ENCODE data around the gene MGARP.
"Not testable (repeated sequence)": the region's sequence is repeated elsewhere in the genome, so short reads cannot be mapped to it uniquely, and the experiment has no call there.

The MGARP gene

DNA sequence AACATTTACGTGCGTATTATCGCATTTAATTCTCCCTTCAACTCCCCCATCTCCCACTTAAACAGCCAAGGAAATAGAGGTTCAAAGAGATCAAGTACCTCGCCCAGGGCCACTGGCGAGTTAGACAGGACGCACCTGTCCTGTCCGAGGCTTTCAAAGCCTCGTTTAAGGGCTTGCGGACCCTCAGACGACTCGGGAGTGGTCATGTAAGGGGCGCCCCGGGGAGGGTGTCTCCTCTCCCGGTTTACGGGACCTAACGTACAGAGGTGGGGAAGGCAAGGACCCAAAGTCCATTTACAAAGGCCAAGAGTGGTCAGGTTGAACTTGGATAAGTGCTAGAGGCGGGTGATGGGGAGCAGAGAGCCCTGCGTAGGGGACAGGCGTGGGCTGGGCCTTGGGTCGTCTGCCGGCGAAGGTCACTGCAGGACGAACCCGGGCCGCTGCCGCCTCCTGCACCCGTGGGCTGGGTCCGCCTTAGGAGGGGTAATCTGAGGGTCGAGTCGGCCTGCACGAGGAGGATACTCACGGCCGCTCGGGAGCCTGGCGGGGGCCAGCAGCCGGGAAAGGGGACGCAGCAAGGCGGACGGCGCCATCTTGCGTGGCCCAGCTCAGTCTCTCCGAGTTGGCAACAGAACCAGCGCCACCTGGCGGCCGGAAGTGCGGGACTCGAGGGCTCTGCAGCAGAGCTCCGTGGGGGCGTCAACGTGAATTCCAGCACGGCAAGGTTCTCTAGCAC is 15.3 kb upstream of the MGARP start:
- peak; percentile 84 to 87 for DNase-seq

DNA sequence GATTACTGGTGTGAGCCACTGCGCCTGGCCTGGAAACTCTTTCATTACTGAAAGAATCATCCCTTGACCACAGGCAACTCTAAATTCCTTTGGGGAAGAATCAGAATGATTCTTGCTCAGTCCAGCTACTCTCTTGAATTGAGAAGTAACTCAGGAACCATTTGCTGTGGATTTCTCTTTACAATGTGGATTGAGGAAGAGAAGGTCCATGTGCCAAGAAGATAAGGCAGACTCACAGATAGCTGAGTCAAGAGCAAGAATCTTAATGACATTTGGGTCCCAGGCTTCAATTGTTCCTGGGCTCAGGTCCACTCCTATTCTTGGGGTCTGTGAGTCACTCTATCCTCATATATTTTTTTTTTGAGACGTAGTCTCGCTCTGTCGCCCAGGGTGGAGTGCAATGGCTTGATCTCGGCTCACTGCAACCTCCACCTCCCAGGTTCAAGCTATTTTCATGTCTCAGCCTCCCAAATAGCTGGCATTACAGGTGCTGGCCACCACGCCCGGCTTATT is 6.2 kb upstream of the MGARP start:
- DNase-seq: no peak

DNA sequence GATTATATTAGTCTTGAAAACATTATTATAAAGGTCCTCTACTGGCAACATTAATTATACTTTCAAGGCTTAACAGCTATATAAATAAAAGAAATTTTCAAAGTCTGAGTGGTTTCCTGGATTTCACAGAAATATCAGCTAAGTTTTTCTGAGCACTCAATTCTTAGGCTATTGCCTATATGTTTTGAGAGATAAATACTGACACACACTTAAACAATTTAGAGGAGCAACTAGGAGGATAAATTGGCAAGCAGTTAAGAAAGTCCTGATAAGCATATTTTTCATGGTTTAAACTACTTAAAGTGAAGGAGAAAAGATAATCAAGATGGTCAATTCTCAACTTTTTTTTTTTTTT is 2.7 kb upstream of the MGARP start:
- DNase-seq: no peak

DNA sequence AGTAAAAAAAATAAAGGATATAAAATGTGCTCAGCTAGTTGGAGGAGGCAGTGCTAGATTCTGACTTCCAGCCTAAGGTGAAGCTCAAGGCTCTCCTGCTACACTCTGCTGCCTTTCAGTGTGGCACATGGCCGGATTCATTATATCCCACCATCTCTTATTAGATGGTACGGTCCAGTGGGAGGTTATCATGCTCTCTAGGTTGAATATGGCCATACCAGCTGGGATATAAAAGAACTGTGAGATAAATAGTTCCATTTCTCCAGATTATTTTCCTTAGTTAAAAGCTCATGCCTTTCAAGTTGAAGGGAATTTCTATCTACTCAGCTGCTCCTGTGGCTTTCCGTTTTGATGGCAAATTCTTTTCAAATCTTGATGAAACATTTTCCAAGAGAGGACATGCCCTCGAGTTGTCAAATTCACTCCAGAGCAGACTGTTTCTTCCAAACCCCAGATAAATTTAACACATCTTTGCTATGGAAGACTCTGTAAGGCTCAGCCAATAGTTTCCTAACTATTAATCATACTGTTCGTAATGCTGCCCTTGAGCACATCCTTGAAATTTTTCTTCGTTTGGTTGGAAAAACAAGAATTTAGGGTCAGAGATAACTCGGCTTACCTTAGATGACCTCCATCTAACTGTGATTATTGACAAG is 2.2 kb upstream of the MGARP start:
- no peak for DNase-seq

DNA sequence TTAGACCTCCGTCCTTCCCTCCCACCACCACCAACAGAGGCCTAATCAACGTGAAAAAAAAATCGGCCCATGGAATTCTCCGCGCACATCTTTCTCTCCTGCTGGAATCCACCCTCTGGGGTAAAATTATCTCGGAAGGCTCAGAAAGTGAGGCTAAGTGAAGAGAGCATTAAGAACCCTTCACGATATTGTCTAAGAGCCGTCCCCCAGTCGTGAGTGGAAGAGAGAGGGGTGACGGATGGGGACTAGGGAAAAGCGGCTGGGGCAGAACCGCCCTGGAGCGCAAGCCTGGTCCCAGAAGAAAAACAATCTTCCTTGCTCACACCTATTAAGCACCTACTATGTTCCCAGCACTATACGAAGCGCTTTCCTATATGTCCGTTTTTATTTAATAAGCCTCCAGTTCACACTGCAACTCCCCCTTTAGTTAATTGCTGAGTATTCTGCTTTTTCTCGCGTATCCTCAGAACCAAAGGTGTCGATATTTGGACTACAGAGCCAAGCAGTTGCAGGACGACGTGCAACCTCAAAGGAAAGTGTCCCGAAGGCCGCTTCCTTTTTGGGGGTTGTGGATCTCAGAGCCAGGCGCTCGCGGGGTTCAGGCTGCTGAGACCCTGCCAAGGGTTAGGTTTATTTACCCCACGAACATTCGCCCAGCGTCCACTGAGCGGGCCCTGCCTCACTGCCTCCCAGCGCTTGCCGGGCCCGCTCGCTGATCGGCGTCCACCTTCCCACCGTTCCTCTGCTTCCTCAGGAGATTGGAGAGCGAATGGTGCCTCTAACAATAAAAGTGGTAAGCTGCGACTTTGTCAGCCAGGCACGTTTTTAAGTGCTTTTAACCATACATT is 889 bp downstream of the MGARP start:
- no peak for DNase-seq

DNA sequence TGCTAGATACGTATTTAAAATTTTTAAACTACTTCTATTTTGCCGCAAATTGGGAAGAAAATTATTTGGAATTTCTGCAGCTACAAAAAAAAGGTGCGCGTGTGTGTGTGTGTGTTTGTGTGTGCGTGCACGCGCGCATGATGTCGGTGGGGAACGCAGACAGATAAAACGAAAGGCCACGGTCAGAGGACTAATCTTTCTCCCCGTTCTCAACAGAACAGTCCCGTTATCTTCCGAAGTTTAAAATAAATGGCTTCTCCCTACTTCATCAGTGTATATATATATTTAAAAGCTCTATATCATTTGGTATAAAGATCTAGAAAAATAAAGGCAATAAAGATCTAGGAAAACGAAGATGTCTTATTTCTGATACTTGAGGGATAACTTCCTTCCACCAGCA is 1.5 kb downstream of the MGARP start:
- DNase-seq: no peak

DNA sequence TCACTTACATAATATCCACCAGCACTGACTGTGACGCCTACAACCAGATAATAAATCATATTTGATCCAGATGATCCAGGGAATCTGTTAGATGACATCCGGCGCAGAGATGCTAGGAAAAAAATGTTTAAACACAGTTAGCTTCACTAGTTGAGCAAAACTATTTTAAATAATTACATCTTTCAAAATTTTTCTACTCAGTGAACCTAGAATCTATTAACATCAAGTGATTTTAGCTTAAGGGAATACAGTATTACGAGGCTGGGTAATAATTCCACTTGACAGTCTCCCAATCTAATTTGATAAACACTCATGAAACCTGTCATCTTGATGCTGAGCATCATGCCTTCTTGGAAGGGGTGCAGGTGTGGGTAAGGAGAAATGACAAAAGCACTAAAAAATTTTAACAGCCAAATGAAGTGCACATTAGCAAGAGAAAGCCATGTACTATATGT is 4.7 kb downstream of the MGARP start:
- DNase-seq: no peak

DNA sequence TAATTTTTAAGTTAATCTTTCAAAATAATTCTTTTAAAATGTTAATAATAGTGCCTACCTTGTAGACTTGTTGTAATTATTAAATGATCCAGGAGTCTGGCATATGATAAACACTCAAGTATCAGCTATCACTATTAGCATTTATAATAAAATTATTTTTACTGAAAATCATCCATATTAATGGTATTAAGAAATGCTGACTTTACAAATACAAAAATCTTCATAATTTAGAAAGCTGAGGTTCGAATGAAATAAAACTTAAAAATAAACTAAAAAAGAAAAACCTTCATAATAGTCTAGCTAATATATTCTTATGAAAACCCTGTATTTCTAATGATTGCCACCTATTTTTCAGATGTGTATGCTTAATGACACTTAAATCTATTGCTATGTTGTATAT is 5.2 kb downstream of the MGARP start:
- no peak for DNase-seq

DNA sequence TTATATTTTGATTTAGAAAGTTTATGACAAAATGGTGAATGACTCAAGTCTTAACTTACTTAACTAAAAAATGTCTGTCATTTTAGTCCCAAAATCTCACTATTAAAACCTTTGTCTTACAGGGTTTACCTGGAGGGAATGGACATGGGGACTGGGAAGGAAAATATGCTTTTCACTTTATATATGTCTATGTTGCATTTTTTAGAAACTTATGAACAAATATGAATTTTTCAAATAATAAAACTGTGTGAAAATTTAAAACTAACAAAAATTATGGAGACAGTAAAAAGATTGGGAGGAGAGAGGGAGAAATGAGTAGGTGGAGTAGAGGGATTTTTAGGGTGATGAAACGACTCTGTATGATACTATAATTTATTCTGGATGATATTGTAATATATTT is 6.2 kb downstream of the MGARP start:
- DNase-seq: no peak

DNA sequence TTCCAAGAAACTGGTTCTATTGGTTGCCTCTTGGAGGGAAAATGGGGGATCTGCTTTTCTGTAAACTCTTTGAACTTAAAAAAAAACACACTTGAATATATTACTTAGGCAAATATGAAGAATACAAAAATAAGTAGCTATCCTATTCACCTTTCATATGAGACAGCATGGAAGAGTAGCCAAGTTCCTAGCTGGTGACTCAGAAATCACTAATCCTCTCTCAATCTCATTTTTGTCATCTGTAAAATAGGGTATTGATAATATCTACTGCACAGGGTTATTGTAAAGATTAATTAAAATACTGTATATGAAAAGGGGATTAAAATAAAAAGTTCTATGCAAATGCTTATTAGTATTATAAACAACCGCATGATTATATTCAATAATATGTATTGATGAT is 12.7 kb downstream of the MGARP start:
- no peak for DNase-seq

DNA sequence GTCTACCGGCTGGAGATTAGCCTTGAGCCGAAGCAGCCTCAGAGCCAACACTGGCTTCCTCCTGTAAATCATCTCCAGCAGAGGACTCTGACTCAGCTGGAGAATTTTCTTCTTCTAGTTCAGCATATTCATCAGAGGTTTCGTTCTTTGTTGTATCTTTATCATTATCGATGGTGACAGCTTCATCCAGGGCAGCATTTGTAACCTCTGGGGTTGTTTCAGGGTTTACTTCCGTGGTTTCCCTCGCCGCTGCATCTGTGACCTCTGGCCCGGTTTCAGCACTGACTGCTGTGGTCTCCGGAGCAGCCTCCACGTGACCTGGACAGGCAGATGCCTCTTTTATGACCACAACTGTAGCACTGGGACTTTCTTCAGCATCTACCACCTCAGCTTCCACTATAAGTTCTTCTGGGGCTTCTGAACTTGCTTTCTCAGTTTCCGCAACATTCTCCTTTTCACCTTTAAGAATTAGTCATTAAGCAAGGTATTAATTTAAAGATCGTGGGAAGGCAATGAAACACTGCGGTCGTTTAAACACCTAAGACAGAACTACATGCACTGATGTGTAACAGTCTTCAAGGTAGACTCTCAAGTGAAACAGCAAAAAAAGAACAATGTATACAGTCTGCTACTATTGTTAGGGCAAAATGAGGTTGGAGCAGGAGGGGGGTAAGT is 13.3 kb downstream of the MGARP start:
- no peak for DNase-seq

DNA sequence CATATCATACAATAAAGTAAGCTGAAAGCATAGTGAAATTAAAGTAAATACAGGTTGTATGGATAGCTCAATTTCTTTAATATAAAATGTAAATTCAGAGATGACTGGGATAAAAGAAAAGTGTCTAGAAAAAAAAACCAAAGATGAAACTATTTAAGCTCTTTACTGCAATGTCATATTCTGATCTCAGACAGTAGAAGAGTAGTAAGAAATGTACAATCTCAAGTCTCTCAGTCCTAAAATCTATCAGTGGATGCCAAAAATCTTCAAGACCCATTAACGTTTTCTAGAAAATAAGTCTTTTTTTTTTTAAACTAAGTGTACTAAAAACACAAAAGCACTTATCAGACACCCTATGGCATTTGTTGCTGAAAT is 13.8 kb downstream of the MGARP start:
- no peak for DNase-seq

DNA sequence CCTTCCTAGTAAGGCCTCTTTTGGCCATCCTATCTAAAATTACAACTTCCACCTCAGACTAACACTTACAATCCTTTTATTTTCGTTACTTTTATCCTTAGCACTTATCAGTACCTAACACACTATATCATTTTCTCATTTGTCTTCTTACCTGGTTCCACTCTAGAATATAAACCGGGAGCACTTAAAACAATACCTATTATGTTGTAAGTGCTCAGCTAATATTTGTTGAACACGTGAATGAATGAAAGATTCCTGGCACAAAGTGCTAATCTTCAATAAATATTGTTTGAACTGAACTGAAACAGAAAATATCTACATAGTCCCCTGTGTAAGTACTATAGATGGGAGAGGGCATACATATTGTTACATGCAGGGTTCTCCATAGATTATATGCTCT is 14.4 kb downstream of the MGARP start:
- DNase-seq: peak in 1 of 2 experiments; percentile 23

DNA sequence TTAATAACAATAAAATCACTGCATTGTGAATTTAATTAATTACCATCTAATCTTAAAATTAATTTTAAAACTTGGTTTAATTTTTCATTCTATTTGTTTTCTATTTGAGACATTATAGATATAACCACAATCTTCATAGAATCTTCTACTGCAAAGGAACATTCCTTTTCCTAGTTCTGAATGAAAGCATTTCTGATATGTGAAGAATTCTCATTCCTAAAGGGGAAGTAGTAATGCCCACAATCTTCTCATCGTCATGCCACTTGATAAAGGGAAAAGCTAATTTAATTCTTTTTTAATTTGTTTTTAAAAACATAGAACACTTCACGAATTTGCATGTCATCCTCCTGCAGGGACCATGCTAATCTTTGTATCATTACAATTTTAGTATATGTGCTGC is 23.7 kb downstream of the MGARP start:
- DNase-seq: no peak

DNA sequence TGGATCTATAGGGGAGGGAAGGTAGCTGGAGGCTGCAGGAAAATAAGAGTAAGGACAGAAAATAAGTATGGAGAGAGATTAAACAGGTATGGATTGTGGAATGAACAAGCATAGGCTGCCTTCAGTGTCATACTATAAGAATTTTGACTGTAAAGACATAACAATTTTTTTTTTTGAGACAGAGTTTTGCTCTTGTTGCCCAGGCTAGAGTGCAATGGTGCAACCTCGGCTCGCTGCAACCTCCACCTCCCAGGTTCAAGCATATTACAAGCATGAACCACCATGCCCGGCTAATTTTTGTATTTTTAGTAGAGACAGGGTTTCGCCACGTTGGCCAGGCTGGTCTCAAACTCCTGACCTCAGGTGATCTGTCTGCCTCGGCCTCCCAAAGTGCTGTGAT is 24.4 kb downstream of the MGARP start:
- DNase-seq: not testable (repeated sequence)

DNA sequence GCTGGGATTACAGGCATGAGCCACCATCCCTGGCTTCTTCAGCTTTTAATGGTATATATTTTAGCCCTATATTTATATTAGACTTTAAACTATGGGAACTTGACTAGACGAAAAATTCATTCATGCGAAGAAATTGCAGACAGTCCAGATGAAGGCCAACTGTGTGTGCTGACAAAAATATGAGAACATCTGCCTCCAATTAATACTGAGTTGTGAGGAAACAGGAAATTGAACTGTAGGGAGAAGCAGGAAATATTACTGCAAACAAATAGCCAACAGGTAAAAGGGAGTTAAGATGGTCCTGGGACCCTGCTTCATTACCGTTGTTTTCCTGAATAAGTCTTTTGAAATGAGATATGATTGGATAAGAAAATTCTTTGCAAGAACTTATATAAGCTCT is 26.3 kb downstream of the MGARP start:
- no peak for DNase-seq

DNA sequence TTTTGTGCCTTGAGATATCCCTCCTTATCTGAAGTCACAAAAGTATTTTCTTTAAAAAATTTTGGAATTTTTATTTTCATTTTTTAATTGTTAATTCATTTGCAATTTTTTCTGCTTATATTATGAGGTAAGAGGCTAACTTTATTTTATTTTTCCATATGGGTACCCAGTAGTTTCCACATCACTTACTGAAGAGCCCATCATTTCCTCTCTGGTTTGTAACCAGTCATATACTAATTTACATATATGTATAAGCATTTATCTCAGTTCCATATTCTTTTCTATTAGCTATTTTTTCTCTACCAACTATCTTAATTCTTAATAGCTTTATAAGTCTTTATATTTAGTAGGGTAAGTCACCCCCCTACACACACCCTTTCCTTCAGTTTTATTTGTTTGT is 27.0 kb downstream of the MGARP start:
- DNase-seq: no peak

DNA sequence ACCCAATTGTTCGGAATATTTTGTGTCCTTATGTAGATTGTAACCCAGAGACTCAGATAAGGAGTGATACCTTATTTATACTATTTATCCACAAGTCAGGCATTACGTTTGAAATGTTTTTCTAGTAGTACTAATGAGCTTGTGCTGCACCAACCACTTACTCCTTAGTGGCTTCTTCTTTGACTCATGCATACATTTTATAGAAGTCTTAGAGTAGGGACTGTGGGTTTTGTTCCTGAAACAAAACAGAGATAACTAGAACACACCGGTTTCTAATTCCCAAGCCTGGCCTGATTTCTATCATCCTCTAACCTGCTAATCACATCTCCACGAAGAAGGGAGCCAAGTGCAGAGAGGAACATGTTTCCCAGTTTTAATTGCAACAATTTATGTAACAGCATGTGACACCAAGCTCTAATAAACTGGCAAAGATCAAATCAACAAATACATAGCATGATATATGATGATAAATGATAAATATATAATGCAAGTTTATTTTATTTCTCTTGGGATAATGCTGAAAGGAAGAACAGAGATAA is 32.3 kb downstream of the MGARP start:
- DNase-seq: no peak

DNA sequence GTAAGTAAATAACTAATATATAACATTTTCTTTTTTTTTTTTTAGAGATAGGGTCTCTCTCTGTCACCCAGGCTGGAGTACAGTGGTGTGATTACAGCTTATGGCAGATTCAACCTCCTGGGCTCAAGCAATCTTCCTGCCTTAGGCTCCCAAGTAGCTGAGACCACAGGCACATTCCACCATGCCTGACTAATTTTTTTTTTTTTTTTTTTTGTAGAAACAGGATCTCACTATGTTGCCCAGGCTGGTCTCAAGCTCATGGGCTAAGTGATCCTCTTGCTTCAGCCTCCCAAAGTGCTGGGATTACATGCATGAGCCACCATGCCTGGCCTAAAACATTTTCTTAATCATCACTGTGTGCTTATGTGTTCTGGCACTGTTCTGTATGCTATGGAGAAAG is 32.8 kb downstream of the MGARP start:
- no peak for DNase-seq

DNA sequence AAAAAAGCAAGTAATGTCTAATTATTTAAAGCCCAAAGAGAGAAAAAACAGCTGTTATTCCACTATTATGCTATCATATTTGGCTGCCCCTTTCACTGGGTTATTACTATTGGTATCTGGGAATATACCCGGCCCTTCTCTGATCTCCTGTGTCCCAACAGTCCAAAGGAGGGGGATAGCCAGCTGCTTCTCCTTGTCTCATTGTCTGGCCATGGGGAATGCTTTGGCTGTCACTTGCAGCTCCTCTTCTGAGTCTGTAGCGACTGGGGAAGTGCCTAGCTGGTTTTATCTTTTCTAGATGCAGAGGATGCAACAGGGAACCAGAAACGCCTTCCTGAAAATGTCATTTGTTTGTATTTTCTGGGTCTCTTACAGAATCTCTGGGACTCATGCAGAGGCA is 33.9 kb downstream of the MGARP start:
- DNase-seq: no peak

DNA sequence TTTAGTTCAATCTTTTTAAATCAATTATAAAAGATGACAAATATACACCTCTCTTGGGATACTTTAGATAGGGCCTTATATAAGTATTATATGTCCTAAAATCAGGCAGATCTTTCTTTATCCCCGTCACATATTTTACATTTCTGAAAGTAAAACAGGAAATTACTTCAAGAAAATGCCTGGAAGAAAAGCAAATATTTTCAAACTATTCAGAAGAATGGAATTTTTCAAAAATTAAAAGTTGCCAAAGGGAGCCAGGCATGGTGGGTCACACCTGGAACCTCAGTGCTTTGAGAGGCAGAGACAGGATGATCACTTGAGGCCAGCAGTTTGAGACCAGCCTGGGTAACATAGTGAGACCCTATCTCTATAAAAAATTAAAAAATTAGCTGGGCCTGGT is 34.4 kb downstream of the MGARP start:
- no peak for DNase-seq

DNA sequence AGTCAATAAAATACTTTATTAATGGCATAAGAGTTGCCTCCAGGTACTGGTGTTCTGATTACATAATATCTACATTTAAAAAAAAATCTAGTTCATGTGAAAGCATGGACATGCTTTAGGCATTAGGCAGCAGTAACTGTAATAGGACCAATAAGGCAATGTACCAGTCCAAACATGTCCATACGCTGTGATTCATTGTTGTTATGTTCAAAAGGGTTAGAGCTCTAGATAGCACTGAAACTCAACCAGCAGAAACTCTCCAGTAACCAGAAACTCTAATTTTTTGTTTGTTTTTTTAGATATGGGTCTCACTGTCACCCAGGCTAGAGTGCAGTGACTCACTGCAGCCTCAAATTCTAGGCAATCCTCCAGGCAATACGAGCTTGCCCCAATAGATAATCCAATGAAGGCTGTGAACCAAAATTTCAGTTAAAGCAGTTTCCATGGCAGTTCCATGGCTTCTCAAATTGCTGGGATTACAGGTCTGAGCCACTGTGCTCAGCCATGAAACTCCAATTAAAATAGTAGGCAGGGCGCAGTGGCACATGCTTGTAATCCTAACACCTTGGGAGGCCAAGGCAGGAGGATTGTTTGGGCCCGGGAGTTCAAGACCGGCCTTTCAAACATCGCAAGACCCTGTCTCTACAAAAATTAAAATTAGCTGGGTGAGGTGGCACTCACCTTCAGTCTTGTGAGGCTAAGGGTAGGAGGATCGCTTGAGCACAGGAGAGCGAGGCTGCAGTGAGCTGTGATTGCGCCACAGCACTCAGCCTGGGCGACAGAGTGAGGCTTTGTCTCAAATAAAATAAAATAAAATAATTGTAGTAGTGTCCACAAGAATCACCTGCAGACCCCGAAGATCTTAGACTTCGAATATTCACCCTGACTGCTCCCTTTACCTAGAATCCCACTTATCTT is 36.3 kb downstream of the MGARP start:
- DNase-seq: no peak

All from NCI-H2081 (cell line).